Rectal smooth muscle tissue (tissue), 1 donor: ENCODE measurements around the gene CDH24.
A peak's percentile ranks its signal among the peaks of the same experiment; 100 is the strongest.

Experiments used
- H3K27ac ChIP-seq: one replicate; pipeline ENCODE4 v1.7.0; 2013; ENCODE audit warnings: low read depth, low read length, inconsistent platforms
- H3K27me3 ChIP-seq: one replicate; pipeline ENCODE4 v1.7.0; 2013; ENCODE audit warnings: low read length; ENCODE audit not compliant: control insufficient read depth, insufficient read depth
- H3K36me3 ChIP-seq: one replicate; pipeline ENCODE4 v1.7.0; 2013; ENCODE audit warnings: low read length; ENCODE audit not compliant: control insufficient read depth, insufficient read depth
- H3K4me1 ChIP-seq: one replicate; pipeline ENCODE4 v1.7.0; 2013; ENCODE audit warnings: low read length; ENCODE audit not compliant: control insufficient read depth, insufficient read depth
- H3K4me3 ChIP-seq: one replicate; pipeline ENCODE4 v1.7.0; 2013; ENCODE audit warnings: low read length
- H3K9ac ChIP-seq: one replicate; pipeline ENCODE4 v1.7.0; 2013; ENCODE audit warnings: low read length

Gene CDH24

DNA sequence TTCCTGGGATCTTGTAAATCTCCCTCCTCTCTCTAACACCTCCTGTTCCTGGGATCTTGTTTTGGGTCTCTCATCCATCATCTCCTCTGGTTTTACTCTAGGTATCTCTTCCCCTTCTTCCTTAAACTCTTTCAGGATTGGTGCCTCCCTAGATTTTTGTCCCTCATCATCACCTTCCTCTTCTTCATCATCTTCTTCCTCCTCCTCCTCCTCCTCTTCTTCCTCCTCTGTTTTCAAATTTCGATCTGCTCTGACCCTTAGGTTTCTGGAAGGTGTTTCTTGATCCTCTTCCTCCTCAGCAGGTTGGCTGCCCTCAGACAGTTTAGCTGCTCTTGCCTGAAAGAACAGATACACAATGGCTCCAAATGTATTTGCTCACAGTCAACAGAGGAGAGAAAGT is 23.2 kb upstream of the CDH24 start:
- no peaks in the 10 kb centered on the region for H3K27me3 ChIP-seq
- no peak overlapping the region for H3K4me3 ChIP-seq
- no peaks in the 10 kb centered on the region for H3K4me1 ChIP-seq
- H3K27ac ChIP-seq = no peak overlapping the region
- peaks cover 47% of the 10 kb centered on the region for H3K36me3 ChIP-seq
- H3K9ac ChIP-seq = no peak overlapping the region

DNA sequence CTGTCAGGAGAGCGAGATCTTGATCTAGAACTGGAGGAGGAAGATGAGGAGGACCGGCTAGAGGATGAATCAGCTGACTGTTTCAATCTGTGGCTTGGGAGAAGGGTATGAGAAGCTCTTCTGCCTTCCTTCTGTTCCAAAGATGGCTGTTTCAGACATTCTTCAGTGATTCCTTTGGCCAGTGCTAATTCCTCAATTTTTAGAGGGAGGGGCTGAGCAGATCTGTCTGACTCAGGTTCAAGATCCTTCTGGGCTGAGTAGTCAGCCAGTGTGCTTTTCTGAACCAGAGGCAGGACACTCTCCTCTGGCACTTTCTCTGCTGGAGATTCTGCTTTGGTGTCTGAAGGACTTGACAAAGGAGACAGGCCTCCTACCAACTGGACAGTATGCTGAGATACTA is 22.4 kb upstream of the CDH24 start:
- H3K36me3 ChIP-seq = peaks cover 49% of the 10 kb centered on the region
- H3K27ac ChIP-seq = no peak overlapping the region
- no peak overlapping the region for H3K9ac ChIP-seq
- no peaks in the 10 kb centered on the region for H3K4me1 ChIP-seq
- no peak overlapping the region for H3K4me3 ChIP-seq
- H3K27me3 ChIP-seq = no peaks in the 10 kb centered on the region

DNA sequence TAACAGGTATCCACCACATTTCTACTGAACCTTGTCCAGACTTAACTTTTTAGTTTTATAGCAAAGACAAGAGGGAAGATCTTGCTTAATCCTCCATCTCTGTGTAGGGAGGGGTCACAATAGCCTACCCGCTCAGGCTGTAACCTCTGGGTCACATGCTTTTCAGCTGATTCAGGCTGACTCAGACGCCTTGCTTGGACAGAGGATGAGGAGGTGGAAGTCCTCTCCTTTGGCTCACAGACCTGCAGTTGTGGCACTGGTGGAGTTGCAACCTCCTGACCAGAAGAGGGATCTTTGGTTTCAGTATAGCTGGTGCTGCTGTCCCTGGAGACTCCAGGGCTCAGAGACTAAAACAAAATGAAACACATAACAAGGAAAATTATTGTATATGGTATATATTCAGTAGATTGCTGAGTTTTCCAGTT is 21.4 kb upstream of the CDH24 start:
- Histone ChIP-seq H3K4me3 (no peak overlapping the region), H3K4me1 (no peaks in the 10 kb centered on the region), H3K9ac (no peak overlapping the region), H3K36me3 (peaks cover 52% of the 10 kb centered on the region), H3K27ac (no peak overlapping the region), H3K27me3 (no peaks in the 10 kb centered on the region)

DNA sequence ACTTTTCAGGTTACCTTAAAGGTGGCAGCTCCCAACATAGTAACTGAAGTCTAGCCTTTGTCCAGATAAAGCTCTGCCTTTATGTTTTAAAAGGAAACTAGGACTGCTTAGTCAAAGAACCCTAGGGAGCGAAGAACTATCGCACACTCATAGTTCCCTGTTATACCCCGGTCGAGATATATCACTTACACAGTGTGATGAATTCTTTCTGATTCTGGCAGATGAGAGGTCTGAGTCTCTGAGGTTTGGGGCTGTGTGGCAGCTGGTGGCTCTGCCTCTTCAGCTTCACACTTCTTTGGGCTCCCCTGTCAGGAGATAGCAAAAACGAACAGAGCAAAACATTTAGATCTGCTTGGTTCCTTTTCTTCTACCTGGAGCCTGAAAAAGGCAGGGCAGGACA is 20.6 kb upstream of the CDH24 start:
- no peak overlapping the region for H3K9ac ChIP-seq
- no peaks in the 10 kb centered on the region for H3K27me3 ChIP-seq
- H3K36me3 ChIP-seq = peaks cover 53% of the 10 kb centered on the region
- H3K27ac ChIP-seq = no peak overlapping the region
- no peaks in the 10 kb centered on the region for H3K4me1 ChIP-seq
- H3K4me3 ChIP-seq = no peak overlapping the region

DNA sequence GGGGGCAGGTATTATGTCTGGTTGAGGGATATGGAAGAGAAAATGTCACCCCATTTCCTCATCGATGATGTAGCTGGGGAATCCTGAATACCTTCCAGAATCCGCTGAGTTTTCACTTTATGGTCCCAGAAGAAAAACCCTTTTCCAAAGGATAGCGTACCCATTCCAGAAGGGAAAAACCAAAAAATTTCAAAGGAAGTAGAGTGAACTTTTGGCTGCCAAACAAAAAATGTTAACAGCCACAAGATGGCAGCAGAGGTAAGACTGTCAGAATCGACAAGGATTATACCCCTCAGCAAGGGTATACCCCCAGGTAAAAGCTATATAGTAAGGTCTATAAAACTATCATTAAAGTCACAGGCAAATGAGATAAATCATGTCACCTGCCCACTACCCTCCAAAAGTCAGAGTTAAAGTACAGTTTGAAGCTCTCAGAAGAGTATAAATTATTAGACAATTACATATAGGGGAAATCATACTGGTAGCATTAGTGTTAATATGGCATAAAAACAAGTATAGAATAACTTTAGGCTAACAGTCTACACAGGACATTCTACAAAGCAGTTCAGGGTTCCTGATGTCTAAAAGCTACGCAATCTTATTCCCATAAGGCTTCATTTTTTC is 19.6 kb upstream of the CDH24 start:
- H3K27me3 ChIP-seq = no peaks in the 10 kb centered on the region
- peaks cover 55% of the 10 kb centered on the region for H3K36me3 ChIP-seq
- peaks cover 7% of the 10 kb centered on the region for H3K4me1 ChIP-seq
- H3K4me3 ChIP-seq = no peak overlapping the region
- H3K9ac ChIP-seq = no peak overlapping the region
- H3K27ac ChIP-seq = no peak overlapping the region

DNA sequence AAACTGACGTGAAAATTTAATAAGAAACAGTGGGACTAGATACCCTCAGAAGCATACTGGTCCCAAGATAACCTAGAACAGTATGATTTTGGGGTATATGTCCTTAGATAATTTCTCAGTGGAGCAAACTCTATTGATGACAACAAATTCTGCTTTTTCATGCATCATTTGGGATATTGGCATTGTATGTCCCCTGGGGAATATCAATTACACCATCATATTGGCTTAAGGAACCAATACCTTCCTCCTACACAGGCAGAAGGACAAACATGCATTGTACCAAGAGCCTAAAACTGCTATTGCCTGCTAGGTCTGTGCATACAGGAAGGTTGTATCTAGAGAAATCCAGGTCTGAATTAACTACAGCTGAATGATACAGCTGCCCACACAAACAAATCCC is 17.6 kb upstream of the CDH24 start:
- Histone ChIP-seq H3K4me1 (peaks cover 16% of the 10 kb centered on the region), H3K27me3 (no peaks in the 10 kb centered on the region), H3K27ac (no peak overlapping the region), H3K9ac (no peak overlapping the region), H3K4me3 (no peak overlapping the region), H3K36me3 (peaks cover 41% of the 10 kb centered on the region)

DNA sequence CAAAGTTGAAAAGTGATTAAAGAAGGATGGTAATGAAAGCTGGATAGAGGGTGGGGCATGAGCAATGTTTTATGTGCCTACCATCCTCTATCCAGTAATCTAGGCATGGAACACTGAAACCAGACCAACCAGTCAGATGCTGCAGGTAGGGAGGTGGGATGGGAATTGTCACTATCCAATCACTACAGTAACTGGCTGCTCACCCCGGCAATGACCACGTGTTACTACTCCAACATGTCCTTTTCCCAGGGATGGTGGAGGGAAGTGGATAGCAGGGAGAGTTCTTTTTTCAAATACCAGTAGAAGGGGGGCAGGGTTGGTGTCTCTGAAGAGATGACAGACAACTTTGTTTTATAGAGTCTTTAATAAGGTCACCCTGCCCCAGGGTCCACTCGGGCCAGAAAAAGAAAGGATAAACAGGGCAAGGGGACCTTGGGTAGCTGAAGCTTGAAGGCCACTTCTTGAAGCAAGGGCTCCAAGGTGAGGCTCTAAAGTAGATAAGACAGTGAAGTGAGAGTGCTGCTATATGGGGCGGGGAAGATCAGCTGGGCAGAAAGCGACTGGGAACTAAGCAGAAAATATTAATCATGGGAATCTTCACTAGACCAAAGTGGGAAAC is 14.7 kb upstream of the CDH24 start:
- H3K4me3 ChIP-seq = peak overlapping the region; percentile 77
- H3K4me1 ChIP-seq = peaks cover 16% of the 10 kb centered on the region
- no peaks in the 10 kb centered on the region for H3K27me3 ChIP-seq
- H3K27ac ChIP-seq = peak overlapping the region; percentile 75
- peak overlapping the region; percentile 29 for H3K9ac ChIP-seq
- peaks cover 33% of the 10 kb centered on the region for H3K36me3 ChIP-seq

DNA sequence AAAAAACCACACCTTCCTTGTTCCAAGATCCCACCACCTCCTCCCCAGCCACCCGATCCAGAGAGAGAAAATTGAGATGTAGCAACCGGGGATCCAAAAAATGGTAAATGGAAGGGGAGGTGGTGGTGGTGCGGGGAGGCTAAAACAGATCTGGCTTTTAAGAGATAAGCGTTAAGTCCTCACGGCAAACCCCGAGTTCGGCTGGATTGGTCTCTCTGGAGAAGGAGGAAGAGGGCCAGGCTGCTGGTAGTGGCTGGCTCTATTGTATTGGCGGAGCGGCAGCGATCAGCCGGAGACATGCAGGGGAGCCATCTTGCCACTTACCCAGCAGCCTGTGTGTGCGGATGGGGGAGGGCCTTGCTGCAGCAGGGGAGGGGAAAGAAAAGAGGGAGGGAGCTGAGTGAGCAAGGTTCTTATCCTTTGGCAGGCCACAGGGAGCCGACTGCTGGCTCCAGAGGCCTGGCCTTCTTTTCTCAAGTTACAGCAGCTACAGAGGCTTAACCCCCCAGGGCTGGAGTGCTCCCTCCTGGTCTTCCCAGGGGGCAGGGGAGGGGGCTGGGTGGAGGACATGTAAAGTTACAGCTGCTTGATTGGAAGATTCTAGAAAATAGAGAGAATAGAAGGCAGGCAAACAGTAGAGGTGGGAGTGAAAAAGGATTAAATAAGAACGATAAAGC is 14.1 kb upstream of the CDH24 start:
- peak overlapping the region; percentile 75 for H3K27ac ChIP-seq
- H3K36me3 ChIP-seq = peaks cover 35% of the 10 kb centered on the region
- peaks cover 16% of the 10 kb centered on the region for H3K4me1 ChIP-seq
- peak overlapping the region; percentile 77 for H3K4me3 ChIP-seq
- no peaks in the 10 kb centered on the region for H3K27me3 ChIP-seq
- peak overlapping the region; percentile 29 for H3K9ac ChIP-seq

DNA sequence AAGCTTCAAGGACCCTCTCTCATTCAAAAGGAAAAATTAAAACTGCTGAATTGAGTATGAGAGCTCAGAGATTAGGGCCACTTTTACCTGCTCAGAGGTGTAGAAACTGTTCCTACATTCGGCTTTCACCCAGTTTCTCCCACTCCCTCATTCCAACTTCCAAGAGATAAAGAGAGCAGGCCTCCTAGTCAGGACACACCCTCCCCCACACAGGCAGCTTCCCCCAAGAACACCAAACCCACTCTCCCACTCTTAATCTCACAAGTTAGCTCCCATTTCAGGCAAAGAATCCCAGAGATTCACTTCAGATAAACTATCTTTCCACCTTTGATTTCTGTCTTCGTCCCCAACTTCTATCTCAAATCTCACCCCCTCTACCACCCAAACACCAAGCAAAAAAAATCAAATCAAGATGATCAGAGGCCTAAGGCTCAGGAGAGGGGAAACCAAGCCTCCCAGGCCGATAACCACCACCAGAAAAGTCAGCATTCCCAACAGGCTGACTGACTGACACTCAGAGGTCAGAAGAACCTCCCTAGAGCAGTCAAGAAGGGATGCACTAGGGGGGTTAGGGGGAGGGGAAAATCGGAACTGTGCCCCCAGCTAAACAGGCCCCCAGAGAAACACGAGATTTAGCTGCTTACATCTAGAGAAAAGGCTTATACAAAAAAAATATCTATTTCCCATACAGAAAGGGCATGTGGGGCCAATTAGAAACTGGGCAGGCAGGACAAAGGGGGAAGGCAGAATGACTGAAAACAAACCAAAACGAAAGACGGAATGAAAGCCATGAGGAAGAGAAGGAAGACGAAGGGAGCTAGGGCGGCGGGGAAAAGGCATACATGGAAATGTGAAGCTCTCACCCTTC is 13.2 kb upstream of the CDH24 start:
- Histone ChIP-seq H3K27me3 (no peaks in the 10 kb centered on the region), H3K4me1 (peaks cover 16% of the 10 kb centered on the region), H3K27ac (peak overlapping the region; percentile 75), H3K36me3 (peaks cover 37% of the 10 kb centered on the region), H3K9ac (no peak overlapping the region), H3K4me3 (peak overlapping the region; percentile 77)

DNA sequence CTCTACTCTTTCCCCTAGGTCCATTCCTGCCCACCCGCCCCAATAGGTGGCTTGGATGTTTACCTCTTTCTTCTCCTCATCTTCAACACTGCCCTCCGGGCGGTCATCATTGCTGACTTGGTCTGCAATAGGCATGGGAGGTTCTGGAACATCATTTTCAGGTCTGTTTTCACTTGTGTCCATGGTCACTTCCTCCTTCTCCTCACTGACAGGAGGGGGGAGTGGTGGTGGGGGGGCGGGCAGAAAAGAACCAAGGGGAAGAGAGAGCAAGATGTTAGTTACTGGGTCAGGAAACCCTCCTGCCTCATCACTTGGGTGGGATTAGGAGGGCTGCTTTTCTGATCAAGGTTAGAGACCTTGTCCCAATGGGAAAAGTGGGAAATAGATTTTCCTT is 12.1 kb upstream of the CDH24 start:
- Histone ChIP-seq H3K4me3 (no peak overlapping the region), H3K27me3 (no peaks in the 10 kb centered on the region), H3K4me1 (peaks cover 16% of the 10 kb centered on the region), H3K27ac (no peak overlapping the region), H3K36me3 (peaks cover 34% of the 10 kb centered on the region), H3K9ac (no peak overlapping the region)

DNA sequence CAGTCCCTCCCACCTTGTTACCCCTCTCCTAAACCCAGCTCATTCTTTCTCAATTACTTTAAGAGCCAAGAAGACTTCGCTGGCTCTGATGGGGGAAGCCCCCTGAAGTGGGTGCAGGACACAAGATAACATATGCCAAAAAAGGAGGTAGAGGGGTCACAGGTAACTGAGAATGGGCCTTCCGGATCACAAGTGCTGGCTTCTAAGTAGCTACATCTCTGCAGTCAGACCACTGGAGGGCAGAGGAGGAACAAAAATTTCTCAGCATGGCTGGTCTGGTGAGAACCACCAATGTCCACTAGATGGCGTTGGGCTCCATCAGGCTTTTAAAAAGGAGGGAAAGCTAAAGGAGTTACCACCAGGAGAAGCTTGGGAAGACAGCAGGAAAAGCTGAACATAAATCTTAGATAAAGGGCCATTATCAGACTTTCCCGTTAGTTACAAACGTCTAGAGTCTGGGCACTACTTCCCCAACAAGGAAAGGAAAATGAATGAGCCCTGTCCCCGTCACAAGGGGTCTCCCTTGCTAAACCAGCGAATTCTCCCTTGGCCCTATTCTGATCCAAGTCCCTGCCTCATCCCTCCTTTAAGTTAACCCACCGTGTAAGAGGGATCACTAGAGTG is 11.6 kb upstream of the CDH24 start:
- H3K27me3 ChIP-seq = no peaks in the 10 kb centered on the region
- H3K36me3 ChIP-seq = peaks cover 39% of the 10 kb centered on the region
- H3K9ac ChIP-seq = no peak overlapping the region
- peaks cover 16% of the 10 kb centered on the region for H3K4me1 ChIP-seq
- H3K27ac ChIP-seq = no peak overlapping the region
- H3K4me3 ChIP-seq = no peak overlapping the region
